Measurements from ENCODE around the gene KLHL21. TPM values are rescaled to one million over a fixed set of nuclear protein-coding genes. Genes with fewer than 3 reads are reported as not detected.

Gene KLHL21
- total RNA-seq, 2 experiments from 2014 or later, result 12.4 to 15.7 TPM

- DNase-seq, result peak; percentile 96
- peak within 1 kb of the TSS; percentile 85 for H3K4me3 Mint-ChIP-seq
- ChIA-PET CTCF (interaction anchor here (0.5 to 1.6 kb wide), 5 partner anchors 7 to 139 kb away, joined by 3 to 7 read pairs (median 4); partner anchors contain the start of genes NOL9, TAS1R1 and ZBTB48), POLR2A (interaction anchor here (0.6 to 0.7 kb wide), 2 partner anchors 21 to 77 kb away, joined by 3 to 6 read pairs; partner anchors contain the start of gene DNAJC11)
- H3K4me1 Mint-ChIP-seq, result peaks cover 28% of the 10 kb centered on the region
- intact Hi-C loops (cut with DNase I, micrococcal nuclease), result loop anchor here (1.0 to 5.0 kb wide), 10 partner anchors 12 to 633 kb away; partner anchors contain the start of genes ZBTB48 (in 2 of the 2), CAMTA1 (in 1 of the 2), DNAJC11 (in 1 of the 2) and KLHL21 (in 1 of the 2)
- H3K36me3 Mint-ChIP-seq (ENCODE audit: low read depth), result peaks cover 41% of the 10 kb centered on the region
- H3K27me3 Mint-ChIP-seq, result no peaks in the 10 kb centered on the region
- no peaks in the 10 kb centered on the region for H3K9me3 Mint-ChIP-seq (ENCODE audit: low read depth)
- peak within 1 kb of the TSS; percentile 78 for H3K27ac Mint-ChIP-seq
- ATAC-seq, result peak; percentile 98
These were observed 22.3 kb upstream of the KLHL21 start, which contains the start of gene THAP3 for GRCh38 chr1:6624710-6625583. Gene THAP3, plus strand, starts transcription at chr1:6624868. Its CDS starts 351 bp downstream, at chr1:6625219.

GRCh38 chr1:6623269-6623965, 20.7 kb upstream of the KLHL21 start:
- peaks cover 26% of the 10 kb centered on the region for H3K4me1 Mint-ChIP-seq
- no peak overlapping the region for H3K27ac Mint-ChIP-seq
- POLR2A ChIA-PET, result interaction anchor here (0.6 kb wide), 1 partner anchor 75 kb away, joined by 4 read pairs; no protein-coding TSS in a partner anchor
- ATAC-seq, result no peak
- CTCF ChIA-PET, result interaction anchor here (0.6 to 1.6 kb wide), 7 partner anchors 9 to 137 kb away, joined by 3 to 7 read pairs (median 3); partner anchors contain the start of genes NOL9, TAS1R1 and ZBTB48
- H3K36me3 Mint-ChIP-seq (ENCODE audit: low read depth), result peaks cover 44% of the 10 kb centered on the region
- H3K9me3 Mint-ChIP-seq (ENCODE audit: low read depth), result no peaks in the 10 kb centered on the region
- no peaks in the 10 kb centered on the region for H3K27me3 Mint-ChIP-seq
- no peak for DNase-seq
- intact Hi-C loops (cut with DNase I, micrococcal nuclease), result no loop called here
- no peak overlapping the region for H3K4me3 Mint-ChIP-seq

DNA sequence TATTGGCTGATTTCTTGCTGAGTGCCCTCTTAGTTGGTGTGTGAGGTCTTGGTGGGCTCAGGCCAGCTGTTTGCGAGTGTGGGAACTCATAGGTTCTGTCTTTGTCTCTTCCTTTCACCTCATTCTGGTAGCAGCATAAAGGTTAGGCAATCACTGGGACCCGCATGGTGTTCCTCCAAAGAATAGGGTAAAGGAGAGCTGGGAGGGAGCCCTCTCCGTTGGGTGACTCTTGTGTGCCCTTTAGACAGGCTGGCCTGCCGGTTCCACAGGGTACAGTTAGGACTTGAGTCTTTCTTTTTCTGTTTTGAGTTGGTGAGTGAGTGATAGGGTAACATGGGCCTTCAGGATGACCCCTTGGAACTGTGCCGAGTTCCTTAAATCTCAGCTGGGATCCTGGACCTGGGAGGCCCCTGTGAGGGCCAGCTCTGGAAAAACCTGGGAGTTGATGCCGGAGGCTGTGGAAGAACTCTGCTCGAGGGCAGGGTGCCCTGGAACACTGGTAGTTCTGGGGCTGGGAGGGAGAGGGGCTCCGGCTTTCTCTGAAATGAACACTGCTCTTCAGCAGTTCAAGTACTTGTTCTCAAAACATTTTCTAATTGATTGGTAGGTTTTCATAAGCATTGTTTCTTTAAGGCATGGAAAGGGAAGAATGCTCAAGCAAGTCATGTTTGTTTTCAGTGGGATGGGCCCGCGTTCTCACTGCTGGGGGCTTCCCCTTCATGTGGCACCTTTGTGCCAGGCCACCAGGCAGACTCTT, 19.9 kb upstream of the KLHL21 start:
- ATAC-seq, result no peak
- intact Hi-C loops (cut with DNase I, micrococcal nuclease), result no loop called here
- Mint-ChIP-seq H3K36me3 (ENCODE audit: low read depth) (peaks cover 42% of the 10 kb centered on the region), H3K4me1 (peaks cover 20% of the 10 kb centered on the region), H3K27me3 (no peaks in the 10 kb centered on the region), H3K9me3 (ENCODE audit: low read depth) (no peaks in the 10 kb centered on the region), H3K4me3 (no peak overlapping the region), H3K27ac (no peak overlapping the region)
- ChIA-PET POLR2A (interaction anchor here (0.6 to 1.1 kb wide), 2 partner anchors 19 to 76 kb away, joined by 3 to 4 read pairs; no protein-coding TSS in a partner anchor), CTCF (interaction anchor here (0.8 to 1.2 kb wide), 2 partner anchors 36 to 136 kb away, joined by 3 read pairs; no protein-coding TSS in a partner anchor)
- DNase-seq, result no peak

GRCh38 chr1:6621429-6622391, 19.0 kb upstream of the KLHL21 start:
- intact Hi-C loops (cut with DNase I, micrococcal nuclease), result no loop called here
- Mint-ChIP-seq H3K27ac (no peak overlapping the region), H3K4me1 (peaks cover 15% of the 10 kb centered on the region), H3K27me3 (no peaks in the 10 kb centered on the region), H3K4me3 (no peak overlapping the region), H3K9me3 (ENCODE audit: low read depth) (no peaks in the 10 kb centered on the region), H3K36me3 (ENCODE audit: low read depth) (peaks cover 35% of the 10 kb centered on the region)
- DNase-seq (no peak), ATAC-seq (no peak)
- CTCF ChIA-PET, result interaction anchor here (0.8 to 1.4 kb wide), 2 partner anchors 35 to 156 kb away, joined by 3 read pairs; partner anchors contain the start of gene TNFRSF25
- POLR2A ChIA-PET, result interaction anchor here (0.8 to 1.1 kb wide), 2 partner anchors 18 to 163 kb away, joined by 3 to 5 read pairs; no protein-coding TSS in a partner anchor

DNA sequence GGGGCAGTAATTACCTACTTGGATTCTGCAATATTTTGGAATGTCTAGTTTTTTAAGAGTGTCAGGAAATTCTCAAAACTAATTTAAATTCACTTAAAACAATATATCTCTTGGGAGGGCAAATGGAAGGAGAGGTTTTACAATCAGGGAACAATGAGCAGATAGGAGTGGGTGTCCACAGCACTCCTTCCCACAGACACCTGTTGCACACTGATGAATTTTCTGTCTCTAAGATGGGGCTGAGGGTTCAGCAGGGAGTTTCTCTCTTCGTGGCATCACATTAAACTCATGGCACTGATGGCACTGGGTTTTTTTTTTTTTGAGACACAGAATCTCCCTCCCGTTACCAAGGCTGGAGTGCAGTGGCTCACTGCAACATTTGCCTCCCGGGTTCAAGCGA, 16.4 kb upstream of the KLHL21 start:
- Mint-ChIP-seq H3K4me1 (peaks cover 12% of the 10 kb centered on the region), H3K36me3 (ENCODE audit: low read depth) (peaks cover 37% of the 10 kb centered on the region), H3K27me3 (no peaks in the 10 kb centered on the region), H3K9me3 (ENCODE audit: low read depth) (no peaks in the 10 kb centered on the region), H3K27ac (no peak overlapping the region), H3K4me3 (no peak overlapping the region)
- intact Hi-C loops (cut with DNase I, micrococcal nuclease), result no loop called here
- ATAC-seq, result no peak
- ChIA-PET POLR2A (interaction anchor here (0.7 kb wide), 2 partner anchors 8 to 39 kb away, joined by 3 to 5 read pairs; partner anchors contain the start of gene ZBTB48), CTCF (no interaction called here)
- DNase-seq, result no peak

DNA sequence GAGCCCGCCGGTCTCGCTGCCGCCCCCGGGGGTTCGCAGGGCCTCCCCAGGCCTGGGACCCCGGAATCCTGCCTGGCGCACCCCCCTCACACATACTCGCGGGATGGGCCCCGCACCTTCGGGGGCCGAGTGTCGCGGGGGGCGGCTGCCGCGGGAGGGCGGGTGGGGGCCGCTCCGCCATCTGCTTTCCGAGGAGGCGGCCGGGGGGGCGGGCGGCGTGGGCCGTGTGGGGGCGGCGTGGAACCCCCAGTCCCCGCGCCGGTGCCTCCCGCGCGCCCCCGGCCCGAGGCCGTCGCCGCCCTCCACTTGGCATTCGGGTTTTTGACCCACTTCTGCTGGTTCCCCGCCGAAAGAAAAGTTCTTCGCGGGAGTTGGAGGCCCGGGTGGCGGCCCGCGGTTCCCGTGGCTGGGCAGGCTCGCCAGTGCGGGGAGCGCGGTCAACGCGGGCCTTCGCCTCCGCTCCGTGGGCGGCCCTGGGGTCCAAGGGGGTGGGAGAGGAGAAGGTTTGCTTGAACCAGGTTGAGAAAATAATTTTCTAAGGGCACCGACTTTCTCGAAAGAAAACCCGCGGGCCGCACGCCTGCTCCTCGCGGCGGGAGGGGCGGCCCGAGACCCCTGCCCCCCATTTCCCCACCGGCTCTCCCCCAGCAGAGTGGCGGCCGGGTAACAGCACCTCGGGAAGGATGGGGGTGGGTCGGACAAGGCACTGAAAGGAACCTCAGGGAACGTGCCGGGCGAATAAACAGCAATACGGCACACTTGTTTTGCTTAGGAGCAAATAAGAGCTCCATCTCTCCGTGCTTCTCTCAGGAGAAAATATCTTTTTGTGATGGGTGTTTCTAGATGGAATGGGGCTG, 12.5 kb upstream of the KLHL21 start:
- DNase-seq, result peak; percentile 23
- peaks cover 14% of the 10 kb centered on the region for H3K36me3 Mint-ChIP-seq (ENCODE audit: low read depth)
- ATAC-seq, result no peak
- peak overlapping the region; percentile 83 for H3K27ac Mint-ChIP-seq
- H3K9me3 Mint-ChIP-seq (ENCODE audit: low read depth), result no peaks in the 10 kb centered on the region
- no peaks in the 10 kb centered on the region for H3K27me3 Mint-ChIP-seq
- ChIA-PET POLR2A (interaction anchor here (0.6 kb wide), 1 partner anchor 34 kb away, joined by 5 read pairs; no protein-coding TSS in a partner anchor), CTCF (interaction anchor here (0.6 to 1.3 kb wide), 4 partner anchors 11 to 150 kb away, joined by 3 to 4 read pairs (median 3); partner anchors contain the start of gene ZBTB48)
- H3K4me3 Mint-ChIP-seq, result peak overlapping the region; percentile 66
- H3K4me1 Mint-ChIP-seq, result peaks cover 20% of the 10 kb centered on the region
- intact Hi-C loops (cut with DNase I, micrococcal nuclease), result no loop called here

- no peaks in the 10 kb centered on the region for H3K9me3 Mint-ChIP-seq (ENCODE audit: low read depth)
- CTCF ChIA-PET, result interaction anchor here (1.1 kb wide), 1 partner anchor 12 kb away, joined by 3 read pairs; no protein-coding TSS in a partner anchor
- intact Hi-C loops (cut with DNase I, micrococcal nuclease), result no loop called here
These were observed 11.6 kb upstream of the KLHL21 start for GRCh38 chr1:6614019-6614928.

GRCh38 chr1:6613361-6614018, 10.8 kb upstream of the KLHL21 start, which contains the start of gene PHF13:
Gene PHF13, plus strand, starts transcription at chr1:6613731. Its CDS starts 336 bp downstream, at chr1:6614067.
- POLR2A ChIA-PET, result interaction anchor here (0.8 to 1.2 kb wide), 2 partner anchors 9 to 12 kb away, joined by 4 to 6 read pairs; no protein-coding TSS in a partner anchor
- CTCF ChIA-PET, result interaction anchor here (1.1 kb wide), 1 partner anchor 12 kb away, joined by 3 read pairs; no protein-coding TSS in a partner anchor
- ATAC-seq, result peak; percentile 98
- peaks cover 6% of the 10 kb centered on the region for H3K36me3 Mint-ChIP-seq (ENCODE audit: low read depth)
- no peaks in the 10 kb centered on the region for H3K9me3 Mint-ChIP-seq (ENCODE audit: low read depth)
- no peaks in the 10 kb centered on the region for H3K27me3 Mint-ChIP-seq
- peak; percentile 100 for DNase-seq
- intact Hi-C loops (cut with DNase I, micrococcal nuclease), result loop anchor here (1.0 kb wide), 9 partner anchors 10 to 414 kb away; partner anchors contain the start of genes CAMTA1 (in 1 of the 2), DNAJC11 (in 1 of the 2), NOL9 (in 1 of the 2) and RPL22 (in 1 of the 2)
- H3K27ac Mint-ChIP-seq, result peak within 1 kb of the TSS; percentile 87
- peaks cover 20% of the 10 kb centered on the region for H3K4me1 Mint-ChIP-seq
- peak within 1 kb of the TSS; percentile 80 for H3K4me3 Mint-ChIP-seq

More at GRCh38 chr1:6614019-6614928, 11.6 kb upstream of the KLHL21 start:
- H3K4me3 Mint-ChIP-seq, result peak overlapping the region; percentile 80
- no peaks in the 10 kb centered on the region for H3K27me3 Mint-ChIP-seq
- ATAC-seq (no peak), DNase-seq (peak; percentile 75)
- peaks cover 6% of the 10 kb centered on the region for H3K36me3 Mint-ChIP-seq (ENCODE audit: low read depth)
- peaks cover 20% of the 10 kb centered on the region for H3K4me1 Mint-ChIP-seq
- POLR2A ChIA-PET, result interaction anchor here (0.8 to 1.2 kb wide), 2 partner anchors 10 to 13 kb away, joined by 4 to 6 read pairs; no protein-coding TSS in a partner anchor
- H3K27ac Mint-ChIP-seq, result no peak overlapping the region

Measured in activated CD4-positive, alpha-beta T cell treated with anti-CD3 and anti-CD28 coated beads for 36 hours (primary cell).